ENCODE data around the gene ELOA2.

The ELOA2 gene

GRCh38 chr18:47067648-47068047, 32.2 kb upstream of the ELOA2 start:
- no peak overlapping the region for H3K4me3 ChIP-seq (replicated peaks; ENCODE audit: low read depth, low read length)
- DNase-seq (ENCODE audit: extremely low read depth, insufficient read length), result no peak
- TF ChIP-seq CTCF (IDR thresholded peaks at IDR 0.05; ENCODE audit: insufficient read depth, low read length, poor library complexity, severe bottlenecking), result no peak
- H3K36me3 ChIP-seq (ENCODE audit: control insufficient read depth, insufficient read depth, low read length), result no peaks in the 10 kb centered on the region
- no peaks in the 10 kb centered on the region for H3K27me3 ChIP-seq (replicated peaks; ENCODE audit: control insufficient read depth, insufficient read depth, low read length)

GRCh38 chr18:47063096-47063495, 27.7 kb upstream of the ELOA2 start:
- no peak for TF ChIP-seq CTCF (IDR thresholded peaks at IDR 0.05; ENCODE audit: insufficient read depth, low read length, poor library complexity, severe bottlenecking)
- no peak for DNase-seq (ENCODE audit: extremely low read depth, insufficient read length)
- Histone ChIP-seq H3K4me3 (replicated peaks; ENCODE audit: low read depth, low read length) (no peak overlapping the region), H3K36me3 (ENCODE audit: control insufficient read depth, insufficient read depth, low read length) (no peaks in the 10 kb centered on the region; the same call in 1 of the 2 replicates), H3K27me3 (replicated peaks; ENCODE audit: control insufficient read depth, insufficient read depth, low read length) (no peaks in the 10 kb centered on the region)

GRCh38 chr18:47062471-47062870, 27.1 kb upstream of the ELOA2 start:
- DNase-seq (ENCODE audit: extremely low read depth, insufficient read length), result no peak
- TF ChIP-seq CTCF (IDR thresholded peaks at IDR 0.05; ENCODE audit: insufficient read depth, low read length, poor library complexity, severe bottlenecking), result no peak
- no peaks in the 10 kb centered on the region; the same call in 1 of the 2 replicates for H3K36me3 ChIP-seq (ENCODE audit: control insufficient read depth, insufficient read depth, low read length)
- no peaks in the 10 kb centered on the region for H3K27me3 ChIP-seq (replicated peaks; ENCODE audit: control insufficient read depth, insufficient read depth, low read length)
- no peak overlapping the region for H3K4me3 ChIP-seq (replicated peaks; ENCODE audit: low read depth, low read length)

- no peak for DNase-seq (ENCODE audit: extremely low read depth, insufficient read length)
- no peak for TF ChIP-seq CTCF (IDR thresholded peaks at IDR 0.05; ENCODE audit: insufficient read depth, low read length, poor library complexity, severe bottlenecking)
- Histone ChIP-seq H3K27me3 (replicated peaks; ENCODE audit: control insufficient read depth, insufficient read depth, low read length) (no peaks in the 10 kb centered on the region), H3K4me3 (replicated peaks; ENCODE audit: low read depth, low read length) (no peak overlapping the region), H3K36me3 (ENCODE audit: control insufficient read depth, insufficient read depth, low read length) (no peaks in the 10 kb centered on the region; the same call in 1 of the 2 replicates)
Observed at GRCh38 chr18:47054369-47054768, 18.9 kb upstream of the ELOA2 start.

DNA sequence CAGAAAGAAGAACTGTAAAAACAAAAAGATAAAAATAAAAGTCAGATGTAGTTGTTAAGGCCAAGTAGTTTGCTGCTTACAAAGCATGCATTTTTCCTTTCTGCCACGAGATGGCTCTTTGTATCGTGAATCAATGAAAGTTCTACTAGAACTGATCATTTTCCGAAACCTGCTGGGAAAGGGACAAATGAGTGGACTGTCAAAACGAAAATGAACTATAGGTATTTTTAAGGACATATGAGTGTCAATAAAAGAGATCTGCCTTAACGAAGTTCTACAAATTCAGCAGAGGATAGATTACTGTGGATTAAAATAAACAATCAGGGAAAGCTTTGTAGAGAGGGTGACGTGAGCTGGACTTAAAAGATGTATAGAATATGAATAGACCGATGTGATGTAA, 15.0 kb upstream of the ELOA2 start:
- peak; percentile 74 for TF ChIP-seq CTCF (IDR thresholded peaks at IDR 0.05; ENCODE audit: insufficient read depth, low read length, poor library complexity, severe bottlenecking)
- H3K4me3 ChIP-seq (replicated peaks; ENCODE audit: low read depth, low read length), result no peak overlapping the region
- H3K36me3 ChIP-seq (ENCODE audit: control insufficient read depth, insufficient read depth, low read length), result no peaks in the 10 kb centered on the region
- H3K27me3 ChIP-seq (replicated peaks; ENCODE audit: control insufficient read depth, insufficient read depth, low read length), result no peaks in the 10 kb centered on the region
- peak; percentile 26 for DNase-seq (ENCODE audit: extremely low read depth, insufficient read length)

GRCh38 chr18:47040982-47041381, 5.6 kb upstream of the ELOA2 start:
- no peak for DNase-seq (ENCODE audit: extremely low read depth, insufficient read length)
- no peak for TF ChIP-seq CTCF (IDR thresholded peaks at IDR 0.05; ENCODE audit: insufficient read depth, low read length, poor library complexity, severe bottlenecking)
- no peak overlapping the region for H3K4me3 ChIP-seq (replicated peaks; ENCODE audit: low read depth, low read length)

More at GRCh38 chr18:47040982-47041381, 5.6 kb upstream of the ELOA2 start:
- Histone ChIP-seq H3K36me3 (ENCODE audit: control insufficient read depth, insufficient read depth, low read length) (no peaks in the 10 kb centered on the region), H3K27me3 (replicated peaks; ENCODE audit: control insufficient read depth, insufficient read depth, low read length) (no peaks in the 10 kb centered on the region)
